ENCODE data around the gene TNNT2. TPM values are rescaled to one million over a fixed set of nuclear protein-coding genes. Genes with fewer than 3 reads are reported as not detected.

The TNNT2 gene
- total RNA-seq, 1 donor from 2014 or later, result 6.1 TPM

- no peak for FAIRE-seq
- H3K4me3 Mint-ChIP-seq (ENCODE audit: unreplicated experiment), result no peak overlapping the region
Measured at GRCh38 chr1:201347498-201348210, 29.8 kb downstream of the TNNT2 start.

GRCh38 chr1:201346987-201347386 is 30.5 kb downstream of the TNNT2 start:
- no peaks in the 10 kb centered on the region for H3K9me3 ChIP-seq (ENCODE audit: insufficient read depth, low read depth, low read length)
- H3K9me3 Mint-ChIP-seq (ENCODE audit: unreplicated experiment), result peaks cover 4% of the 10 kb centered on the region
- H3K4me1 Mint-ChIP-seq (ENCODE audit: low read depth, unreplicated experiment), result peaks cover 3% of the 10 kb centered on the region
- H3K9ac ChIP-seq (ENCODE audit: low read length), result no peak overlapping the region
- FAIRE-seq (no peak), DNase-seq (ENCODE audit: low read depth) (no peak)
- H3K79me2 ChIP-seq (ENCODE audit: insufficient read depth, low read length), result no peaks in the 10 kb centered on the region
- no peak overlapping the region for H3K4me2 ChIP-seq (ENCODE audit: low read length)
- H4K20me1 ChIP-seq (ENCODE audit: insufficient read depth, low read length), result no peaks in the 10 kb centered on the region
- TF ChIP-seq EZH2 (IDR thresholded peaks at IDR 0.05; ENCODE audit: insufficient read depth, low read length) (no peak), CTCF (IDR thresholded peaks at IDR 0.05; ENCODE audit: insufficient read depth, low read depth, low read length) (no peak)
- H3K36me3 ChIP-seq (ENCODE audit: insufficient read depth, low read length), result no peaks in the 10 kb centered on the region
- no peak overlapping the region for H3K4me3 Mint-ChIP-seq (ENCODE audit: unreplicated experiment)
- peaks cover 13% of the 10 kb centered on the region for H3K27me3 ChIP-seq (ENCODE audit: insufficient read depth, low read length)
- no peaks in the 10 kb centered on the region for H3K4me1 ChIP-seq (ENCODE audit: insufficient read depth, low read length)
- H3K27ac ChIP-seq (ENCODE audit: low read depth, low read length), result no peak overlapping the region
- H3K4me3 ChIP-seq (ENCODE audit: insufficient read depth, low read depth, low read length), result no peak overlapping the region
- H3K27me3 Mint-ChIP-seq (ENCODE audit: low read depth, unreplicated experiment), result peaks cover 26% of the 10 kb centered on the region
- H3K27ac Mint-ChIP-seq (ENCODE audit: unreplicated experiment), result no peak overlapping the region
- no peak overlapping the region for H2AFZ ChIP-seq (ENCODE audit: low read depth, low read length)
- no peaks in the 10 kb centered on the region for H3K36me3 Mint-ChIP-seq (ENCODE audit: low read depth, unreplicated experiment)

More at GRCh38 chr1:201347498-201348210, 29.8 kb downstream of the TNNT2 start:
- H3K9me3 ChIP-seq (ENCODE audit: insufficient read depth, low read depth, low read length), result no peaks in the 10 kb centered on the region
- H3K36me3 ChIP-seq (ENCODE audit: insufficient read depth, low read length), result no peaks in the 10 kb centered on the region
- H4K20me1 ChIP-seq (ENCODE audit: insufficient read depth, low read length), result no peaks in the 10 kb centered on the region
- peaks cover 31% of the 10 kb centered on the region for H3K27me3 Mint-ChIP-seq (ENCODE audit: low read depth, unreplicated experiment)
- no peak overlapping the region for H2AFZ ChIP-seq (ENCODE audit: low read depth, low read length)
- no peak overlapping the region for H3K9ac ChIP-seq (ENCODE audit: low read length)
- H3K27me3 ChIP-seq (ENCODE audit: insufficient read depth, low read length), result peaks cover 19% of the 10 kb centered on the region
- H3K4me1 Mint-ChIP-seq (ENCODE audit: low read depth, unreplicated experiment), result peaks cover 3% of the 10 kb centered on the region
- no peaks in the 10 kb centered on the region for H3K36me3 Mint-ChIP-seq (ENCODE audit: low read depth, unreplicated experiment)
- DNase-seq (ENCODE audit: low read depth), result no peak
- no peak overlapping the region for H3K4me2 ChIP-seq (ENCODE audit: low read length)
- no peak overlapping the region for H3K27ac ChIP-seq (ENCODE audit: low read depth, low read length)
- TF ChIP-seq EZH2 (IDR thresholded peaks at IDR 0.05; ENCODE audit: insufficient read depth, low read length) (no peak), CTCF (IDR thresholded peaks at IDR 0.05; ENCODE audit: insufficient read depth, low read depth, low read length) (no peak)
- H3K9me3 Mint-ChIP-seq (ENCODE audit: unreplicated experiment), result peaks cover 4% of the 10 kb centered on the region
- no peaks in the 10 kb centered on the region for H3K79me2 ChIP-seq (ENCODE audit: insufficient read depth, low read length)
- H3K4me3 ChIP-seq (ENCODE audit: insufficient read depth, low read depth, low read length), result no peak overlapping the region
- H3K4me1 ChIP-seq (ENCODE audit: insufficient read depth, low read length), result no peaks in the 10 kb centered on the region
- no peak overlapping the region for H3K27ac Mint-ChIP-seq (ENCODE audit: unreplicated experiment)

GRCh38 chr1:201346337-201346939 is 31.0 kb downstream of the TNNT2 start:
- peaks cover 22% of the 10 kb centered on the region for H3K27me3 Mint-ChIP-seq (ENCODE audit: low read depth, unreplicated experiment)
- no peak overlapping the region for H3K9ac ChIP-seq (ENCODE audit: low read length)
- DNase-seq (ENCODE audit: low read depth), result peak; percentile 27
- no peak overlapping the region for H2AFZ ChIP-seq (ENCODE audit: low read depth, low read length)
- H3K4me3 Mint-ChIP-seq (ENCODE audit: unreplicated experiment), result no peak overlapping the region
- no peaks in the 10 kb centered on the region for H3K4me1 ChIP-seq (ENCODE audit: insufficient read depth, low read length)
- H3K4me3 ChIP-seq (ENCODE audit: insufficient read depth, low read depth, low read length), result no peak overlapping the region
- no peaks in the 10 kb centered on the region for H3K36me3 ChIP-seq (ENCODE audit: insufficient read depth, low read length)
- no peaks in the 10 kb centered on the region for H4K20me1 ChIP-seq (ENCODE audit: insufficient read depth, low read length)
- H3K27ac ChIP-seq (ENCODE audit: low read depth, low read length), result no peak overlapping the region
- no peak overlapping the region for H3K27ac Mint-ChIP-seq (ENCODE audit: unreplicated experiment)
- H3K4me1 Mint-ChIP-seq (ENCODE audit: low read depth, unreplicated experiment), result peaks cover 3% of the 10 kb centered on the region
- no peaks in the 10 kb centered on the region for H3K36me3 Mint-ChIP-seq (ENCODE audit: low read depth, unreplicated experiment)
- peaks cover 11% of the 10 kb centered on the region for H3K27me3 ChIP-seq (ENCODE audit: insufficient read depth, low read length)
- no peaks in the 10 kb centered on the region for H3K9me3 ChIP-seq (ENCODE audit: insufficient read depth, low read depth, low read length)
- no peak overlapping the region for H3K4me2 ChIP-seq (ENCODE audit: low read length)
- TF ChIP-seq CTCF (IDR thresholded peaks at IDR 0.05; ENCODE audit: insufficient read depth, low read depth, low read length) (peak; percentile 77), EZH2 (IDR thresholded peaks at IDR 0.05; ENCODE audit: insufficient read depth, low read length) (no peak)
- H3K9me3 Mint-ChIP-seq (ENCODE audit: unreplicated experiment), result peaks cover 4% of the 10 kb centered on the region
- peak; percentile 65 for FAIRE-seq
- no peaks in the 10 kb centered on the region for H3K79me2 ChIP-seq (ENCODE audit: insufficient read depth, low read length)
